Mesenchymal stem cell (in vitro differentiated cells and primary cell): ENCODE data around the gene MYH11.
"Not testable (repeated sequence)": the region's sequence is repeated elsewhere in the genome, so short reads cannot be mapped to it uniquely, and the experiment has no call there.

Experiments used
- DNase-seq: peaks from one replicate; pipeline ENCODE4 v3.0.0-alpha.2; 2013
- H2AFZ ChIP-seq: one replicate; pipeline ENCODE4 v1.6.1; 2013; ENCODE audit warnings: low read depth, mild to moderate bottlenecking, control low read depth, inconsistent platforms, low read length, moderate library complexity
- H2AK5ac ChIP-seq: 2 replicates; pipeline ENCODE4 v1.6.1; 2013; ENCODE audit warnings: low read length, moderate library complexity, mild to moderate bottlenecking, inconsistent platforms; ENCODE audit not compliant: severe bottlenecking
- H2BK120ac ChIP-seq: one replicate; pipeline ENCODE4 v1.6.1; 2013; ENCODE audit warnings: low read depth, mild to moderate bottlenecking, inconsistent platforms, low read length, moderate library complexity
- H2BK12ac ChIP-seq, 2 experiments: one replicate each; pipeline ENCODE4 v1.6.1; 2013; ENCODE audit warnings: inconsistent platforms in 2 of 2, low read length in 2 of 2, mild to moderate bottlenecking in 2 of 2, moderate library complexity in 2 of 2, control low read depth in 1 of 2
- H2BK15ac ChIP-seq: one replicate; pipeline ENCODE4 v1.6.1; 2013; ENCODE audit warnings: mild to moderate bottlenecking, low read depth, inconsistent platforms; ENCODE audit not compliant: poor library complexity, severe bottlenecking
- H2BK5ac ChIP-seq: 2 replicates; pipeline ENCODE4 v1.6.1; 2013; ENCODE audit warnings: low read depth, mild to moderate bottlenecking, low read length, control low read depth, inconsistent platforms; ENCODE audit not compliant: poor library complexity, severe bottlenecking
- H3K14ac ChIP-seq, 2 experiments: one replicate each; pipeline ENCODE4 v1.6.1; 2013; ENCODE audit warnings: inconsistent platforms in 2 of 2, low read length in 2 of 2, control low read depth in 1 of 2, mild to moderate bottlenecking in 1 of 2, moderate library complexity in 1 of 2
- H3K18ac ChIP-seq, 2 experiments: one replicate each; pipeline ENCODE4 v1.6.1; 2013; ENCODE audit warnings: inconsistent platforms in 2 of 2, low read length in 2 of 2, control low read depth in 1 of 2, low read depth in 1 of 2, mild to moderate bottlenecking in 1 of 2
- H3K23ac ChIP-seq, 2 experiments: one replicate each; pipeline ENCODE4 v1.6.1; 2013; ENCODE audit warnings: inconsistent platforms in 2 of 2, low read length in 2 of 2, mild to moderate bottlenecking in 2 of 2, moderate library complexity in 2 of 2, control low read depth in 1 of 2
- H3K27ac ChIP-seq: 2 replicates; pipeline ENCODE4 v1.5.1; 2013; ENCODE audit warnings: mild to moderate bottlenecking, moderate library complexity, low read length, control low read depth, inconsistent platforms; ENCODE audit not compliant: poor library complexity, severe bottlenecking
- H3K27me3 ChIP-seq, 2 experiments: 2 replicates each; pipeline versions ENCODE4 v1.6.1 to v1.7.0; 2013; ENCODE audit warnings: low read length in 2 of 2, mild to moderate bottlenecking in 2 of 2, moderate library complexity in 2 of 2, control low read depth in 1 of 2, inconsistent platforms in 1 of 2; ENCODE audit not compliant: control insufficient read depth in 1 of 2, insufficient read depth in 1 of 2
- H3K36me3 ChIP-seq, 2 experiments: 2 replicates each; pipeline versions ENCODE4 v1.6.1 to v1.7.0; 2013; ENCODE audit warnings: low read length in 2 of 2, control low read depth in 1 of 2, inconsistent platforms in 1 of 2, low read depth in 1 of 2, mild to moderate bottlenecking in 1 of 2; ENCODE audit not compliant: insufficient read depth in 2 of 2, control insufficient read depth in 1 of 2
- H3K4ac ChIP-seq, 2 experiments: one replicate each; pipeline ENCODE4 v1.6.1; 2013; ENCODE audit warnings: inconsistent platforms in 2 of 2, low read length in 2 of 2, mild to moderate bottlenecking in 2 of 2, moderate library complexity in 2 of 2, control low read depth in 1 of 2, low read depth in 1 of 2
- H3K4me1 ChIP-seq: 2 replicates; pipeline ENCODE4 v1.6.1; 2013; ENCODE audit warnings: low read depth, low read length, control low read depth; ENCODE audit not compliant: control insufficient read depth, insufficient read depth
- H3K4me2 ChIP-seq: 2 replicates; pipeline ENCODE4 v1.6.1; 2013; ENCODE audit warnings: low read length, mild to moderate bottlenecking, inconsistent platforms; ENCODE audit not compliant: poor library complexity, severe bottlenecking
- H3K4me3 ChIP-seq, 2 experiments: 2 replicates each; pipeline versions ENCODE4 v1.5.1 to v1.7.0; 2013; ENCODE audit warnings: low read length in 2 of 2, mild to moderate bottlenecking in 2 of 2, control low read depth in 1 of 2, low read depth in 1 of 2; ENCODE audit not compliant: insufficient read depth in 1 of 2
- H3K79me1 ChIP-seq: replicated peaks from 2 replicates; pipeline ENCODE4 v1.6.1; 2013; ENCODE audit warnings: mild to moderate bottlenecking, control low read depth, low read length, inconsistent platforms; ENCODE audit not compliant: poor library complexity, severe bottlenecking
- H3K9ac ChIP-seq: 2 replicates; pipeline ENCODE4 v1.7.0; 2013; ENCODE audit warnings: mild to moderate bottlenecking, low read length, moderate library complexity
- H3K9me3 ChIP-seq: 2 replicates; pipeline ENCODE4 v1.7.0; 2013; ENCODE audit warnings: mild to moderate bottlenecking, low read length; ENCODE audit not compliant: control insufficient read depth
- H4K8ac ChIP-seq: one replicate; pipeline ENCODE4 v1.6.1; 2013; ENCODE audit warnings: inconsistent platforms, mild to moderate bottlenecking, low read length, moderate library complexity
- H4K91ac ChIP-seq: one replicate; pipeline ENCODE4 v1.6.1; 2013; ENCODE audit warnings: mild to moderate bottlenecking, low read length, inconsistent platforms
- WGBS: methylation state at CpG from one replicate; pipeline ENCODE4 v1.1.7; 2013; ENCODE audit warnings: mixed read lengths; 5-methylcytosine and 5-hydroxymethylcytosine counted together

MYH11 gene

DNA sequence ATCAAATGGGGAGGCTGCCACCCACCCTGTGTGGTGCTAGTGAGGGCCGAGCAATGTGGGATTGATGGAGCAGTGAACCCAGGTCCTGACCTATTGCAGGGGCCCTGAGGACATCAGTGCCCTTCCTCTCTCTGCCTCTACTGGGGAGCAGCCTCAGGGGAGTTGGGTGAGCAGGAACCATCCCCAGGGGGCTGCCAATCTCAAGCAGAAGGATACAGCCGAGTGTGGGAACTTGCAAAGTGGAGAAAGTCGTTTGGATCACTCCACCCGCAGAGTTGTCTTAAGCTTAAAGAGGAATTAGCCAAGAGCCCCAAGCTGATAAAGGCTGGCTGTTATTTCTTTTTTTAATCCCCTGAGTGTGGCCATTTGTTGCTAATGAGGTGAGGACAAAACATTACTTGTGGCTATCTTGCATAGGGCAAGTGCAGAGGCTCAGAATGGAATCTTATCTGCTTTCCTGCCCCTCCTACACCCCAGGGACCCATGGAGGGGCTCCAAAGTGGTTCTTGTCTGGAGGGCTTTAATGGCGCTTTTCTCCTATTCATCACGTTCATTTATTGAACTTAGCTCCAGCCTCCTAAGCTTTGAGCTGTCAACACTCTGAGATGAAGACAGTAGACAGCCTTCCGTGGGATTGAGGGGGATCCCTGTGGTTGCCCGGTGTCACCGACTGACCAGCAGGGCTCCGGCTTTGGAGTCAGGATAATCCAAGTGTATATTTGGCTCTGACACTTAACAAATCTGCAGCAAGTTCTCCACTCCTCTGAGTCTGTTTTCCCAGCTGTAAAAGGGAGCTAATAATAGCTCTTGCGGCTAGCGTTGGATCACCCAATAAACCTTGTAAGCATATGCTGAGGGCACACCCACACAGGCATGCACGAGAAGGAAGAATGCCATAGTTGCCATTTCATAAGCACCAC lies 45.1 kb downstream of the MYH11 start:
- H3K9ac ChIP-seq = peak overlapping the region; percentile 51

DNA sequence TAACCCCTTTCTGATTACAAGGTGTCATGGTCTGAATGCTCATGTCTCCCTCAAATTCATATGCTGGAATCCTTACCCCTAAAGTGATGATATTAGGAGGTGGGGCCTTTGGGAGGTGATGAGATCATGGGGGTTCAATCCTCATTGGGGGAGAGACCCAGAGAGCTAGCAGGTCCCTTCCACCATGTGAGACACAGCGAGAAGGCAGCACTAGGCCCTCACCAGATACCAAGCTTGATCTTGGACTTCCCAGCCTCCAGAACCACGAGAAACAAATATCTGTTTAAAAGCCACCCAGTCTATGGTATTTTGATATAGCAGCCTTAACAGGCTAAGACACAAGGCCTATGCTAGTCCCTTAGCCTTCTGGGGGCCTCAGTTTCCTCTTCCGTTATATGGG lies 45.9 kb downstream of the MYH11 start:
- Histone ChIP-seq H2BK5ac (no peak overlapping the region), H2AFZ (no peak overlapping the region), H3K4me2 (no peak overlapping the region), H3K79me1 (no peaks in the 10 kb centered on the region), H3K36me3 (no peaks in the 10 kb centered on the region), H2BK120ac (no peak overlapping the region), H2BK12ac (no peak overlapping the region), H3K23ac (no peak overlapping the region), H2AK5ac (no peak overlapping the region), H2BK15ac (no peak overlapping the region), H3K4ac (no peak overlapping the region), H3K14ac (no peak overlapping the region), H4K8ac (no peak overlapping the region), H3K27ac (no peak overlapping the region), H3K18ac (no peak overlapping the region), H3K27me3 (peaks cover 44 to 45% of the 10 kb centered on the region in 2 experiments), H3K9me3 (peaks cover 14% of the 10 kb centered on the region), H3K4me1 (peaks cover 13% of the 10 kb centered on the region), H3K9ac (no peak overlapping the region), H3K4me3 (no peak overlapping the region), H4K91ac (no peak overlapping the region)
- 96% methylated on average over 3 of the region's 3 CpGs for WGBS
- no peak for DNase-seq

More for the DNA sequence above, 45.1 kb downstream of the MYH11 start:
- Histone ChIP-seq H4K8ac (no peak overlapping the region), H2BK120ac (no peak overlapping the region), H3K4me3 (peak overlapping the region in 1 of 2 experiments; percentile 19), H3K18ac (no peak overlapping the region), H3K27me3 (peaks cover 42 to 45% of the 10 kb centered on the region in 2 experiments), H3K4me2 (no peak overlapping the region), H2BK5ac (no peak overlapping the region), H2AFZ (no peak overlapping the region), H3K9me3 (peaks cover 22% of the 10 kb centered on the region), H3K4me1 (peaks cover 13% of the 10 kb centered on the region), H3K14ac (no peak overlapping the region), H4K91ac (no peak overlapping the region), H3K79me1 (no peaks in the 10 kb centered on the region), H3K27ac (no peak overlapping the region), H2BK15ac (no peak overlapping the region), H3K23ac (no peak overlapping the region), H2AK5ac (no peak overlapping the region), H3K36me3 (no peaks in the 10 kb centered on the region), H2BK12ac (no peak overlapping the region), H3K4ac (no peak overlapping the region)
- peak; percentile 93 for DNase-seq
- 19% methylated on average over 13 of the region's 13 CpGs for WGBS

- Histone ChIP-seq H2AK5ac (no peak overlapping the region), H3K9me3 (peaks cover 9% of the 10 kb centered on the region), H3K27me3 (peaks cover 44 to 45% of the 10 kb centered on the region in 2 experiments), H4K8ac (no peak overlapping the region), H3K23ac (peak overlapping the region in 1 of 2 experiments; percentile 24), H3K36me3 (no peaks in the 10 kb centered on the region), H3K4me1 (peaks cover 13% of the 10 kb centered on the region), H2BK120ac (no peak overlapping the region), H3K27ac (no peak overlapping the region), H3K4ac (no peak overlapping the region), H2BK12ac (no peak overlapping the region), H2BK15ac (no peak overlapping the region), H3K9ac (no peak overlapping the region), H2AFZ (no peak overlapping the region), H3K18ac (no peak overlapping the region), H3K4me2 (no peak overlapping the region), H3K79me1 (no peaks in the 10 kb centered on the region), H3K14ac (no peak overlapping the region), H4K91ac (no peak overlapping the region), H3K4me3 (no peak overlapping the region), H2BK5ac (no peak overlapping the region)
- no peak for DNase-seq
- WGBS = 40% methylated on average over 2 of the region's 4 CpGs
Measured at GRCh38 chr16:15810411-15810810, 46.4 kb downstream of the MYH11 start.

GRCh38 chr16:15809297-15809696 lies 47.5 kb downstream of the MYH11 start:
- not testable (repeated sequence) for H2BK12ac ChIP-seq, H3K79me1 ChIP-seq, H3K4me2 ChIP-seq, H3K4ac ChIP-seq, H3K9ac ChIP-seq, H3K23ac ChIP-seq, H3K36me3 ChIP-seq, H2BK5ac ChIP-seq, DNase-seq, H4K91ac ChIP-seq, H3K14ac ChIP-seq, H2AK5ac ChIP-seq, H2AFZ ChIP-seq, H4K8ac ChIP-seq, H2BK120ac ChIP-seq, H3K27ac ChIP-seq, H3K4me3 ChIP-seq, H2BK15ac ChIP-seq, H3K9me3 ChIP-seq, H3K18ac ChIP-seq
- 84% methylated on average over 4 of the region's 7 CpGs for WGBS
- Histone ChIP-seq H3K4me1 (peaks cover 13% of the 10 kb centered on the region), H3K27me3 (peaks cover 37 to 38% of the 10 kb centered on the region in 2 experiments)
